Measurements from ENCODE around the gene MAS1L.
"Not testable (repeated sequence)": the region's sequence is repeated elsewhere in the genome, so short reads cannot be mapped to it uniquely, and the experiment has no call there.

- TF ChIP-seq CTCF, PRDM4 (tag by site-specific recombination; IDR thresholded peaks at IDR 0.05): not testable (repeated sequence)
These were observed 51.0 kb downstream of the MAS1L start for GRCh38 chr6:29436730-29437129.
